ENCODE data around the gene GAS6.

Gene GAS6

DNA sequence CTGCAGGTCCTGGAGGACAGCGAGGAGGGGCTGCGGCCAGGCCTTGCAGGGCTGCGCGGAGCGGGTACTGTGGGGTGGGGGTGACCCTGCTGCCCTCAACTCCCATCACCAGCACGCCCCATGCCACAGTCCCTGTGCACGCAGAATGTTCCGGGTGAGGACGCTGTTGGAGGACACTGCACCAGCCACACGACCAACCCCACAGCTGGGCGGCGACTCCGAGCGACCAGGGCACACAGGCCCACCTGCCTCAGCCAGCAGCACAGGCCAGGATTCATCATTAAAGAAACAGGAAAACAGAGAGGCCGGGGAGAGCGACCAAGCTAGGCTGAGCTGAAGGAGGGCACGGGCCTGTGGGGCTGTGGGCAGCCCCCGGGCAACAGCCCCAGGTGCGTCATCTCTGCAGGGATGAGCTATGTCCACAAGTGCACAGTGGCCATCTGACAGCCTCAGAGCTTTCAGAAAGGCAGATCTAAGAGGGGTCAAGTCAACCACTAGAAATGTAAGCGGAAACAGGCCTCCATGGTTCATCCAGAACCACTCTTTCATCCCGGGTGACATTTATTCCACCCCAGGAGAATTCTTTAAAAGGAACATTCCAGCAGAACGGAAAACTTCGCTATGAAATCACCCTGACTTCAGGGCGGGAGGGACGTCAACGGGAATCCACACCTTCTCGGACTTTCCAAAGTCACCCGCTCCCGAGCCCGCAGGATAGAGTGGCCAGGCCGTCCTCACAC is 1.5 kb downstream of the GAS6 start:
- DNase-seq (ENCODE audit: extremely low spot score): no peak
- TF ChIP-seq SP1 (IDR thresholded peaks at IDR 0.05) (no peak), HDGF (IDR thresholded peaks at IDR 0.05; ENCODE audit: borderline replicate concordance) (no peak), FOXK2 (IDR thresholded peaks at IDR 0.05) (no peak), TARDBP (IDR thresholded peaks at IDR 0.05) (no peak), SUZ12 (IDR thresholded peaks at IDR 0.05) (no peak)
- TF ChIP-seq, protein P1, sequence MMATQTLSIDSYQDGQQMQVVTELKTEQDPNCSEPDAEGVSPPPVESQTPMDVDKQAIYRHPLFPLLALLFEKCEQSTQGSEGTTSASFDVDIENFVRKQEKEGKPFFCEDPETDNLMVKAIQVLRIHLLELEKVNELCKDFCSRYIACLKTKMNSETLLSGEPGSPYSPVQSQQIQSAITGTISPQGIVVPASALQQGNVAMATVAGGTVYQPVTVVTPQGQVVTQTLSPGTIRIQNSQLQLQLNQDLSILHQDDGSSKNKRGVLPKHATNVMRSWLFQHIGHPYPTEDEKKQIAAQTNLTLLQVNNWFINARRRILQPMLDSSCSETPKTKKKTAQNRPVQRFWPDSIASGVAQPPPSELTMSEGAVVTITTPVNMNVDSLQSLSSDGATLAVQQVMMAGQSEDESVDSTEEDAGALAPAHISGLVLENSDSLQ (IDR thresholded peaks at IDR 0.05): no peak
- POLR2A ChIA-PET: no interaction called here
- CTCF ChIA-PET: no interaction called here

DNA sequence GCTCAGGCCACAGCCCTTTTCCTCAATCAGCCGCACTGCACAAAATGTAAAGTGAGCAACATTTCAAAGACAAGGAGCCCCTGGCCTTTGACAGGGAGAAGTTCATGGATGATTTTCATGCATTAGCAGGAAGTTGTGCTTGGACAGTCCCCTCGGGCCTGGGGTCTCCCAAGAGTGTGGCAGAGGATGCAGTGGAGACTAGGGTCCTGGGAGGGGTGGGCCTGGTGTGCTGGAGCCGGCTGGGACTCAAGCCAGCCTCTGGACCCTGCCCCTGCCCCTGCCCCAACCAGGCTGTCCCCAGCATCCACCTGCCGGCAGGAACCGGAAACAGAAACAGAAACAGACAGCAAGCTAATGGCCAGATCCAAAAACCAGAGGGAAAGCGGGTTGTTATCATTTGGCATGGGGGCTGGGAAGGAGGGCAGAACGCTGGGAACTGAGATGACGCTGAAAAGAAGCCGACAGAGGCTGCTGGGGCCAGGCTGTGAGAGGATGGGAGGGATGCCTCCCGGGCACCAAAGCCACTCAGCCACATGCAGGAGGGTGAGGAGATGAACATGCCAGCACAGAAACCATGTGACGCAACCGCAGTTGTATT is 2.3 kb downstream of the GAS6 start:
- POLR2A ChIA-PET: no interaction called here
- CTCF ChIA-PET: no interaction called here
- no peak for TF ChIP-seq SUZ12 (IDR thresholded peaks at IDR 0.05)
- TF ChIP-seq SP1 (IDR thresholded peaks at IDR 0.05): no peak
- TF ChIP-seq ELF4 (IDR thresholded peaks at IDR 0.05): no peak
- no peak for TF ChIP-seq BHLHE40 (IDR thresholded peaks at IDR 0.05; ENCODE audit: borderline replicate concordance)
- no peak for TF ChIP-seq ARNT (IDR thresholded peaks at IDR 0.05)
- no peak for TF ChIP-seq CTBP1 (IDR thresholded peaks at IDR 0.05; ENCODE audit: borderline replicate concordance)
- no peak for TF ChIP-seq HDGF (IDR thresholded peaks at IDR 0.05; ENCODE audit: borderline replicate concordance)
- no peak for TF ChIP-seq FOXM1 (IDR thresholded peaks at IDR 0.05; ENCODE audit: borderline replicate concordance)
- TF ChIP-seq NFRKB (IDR thresholded peaks at IDR 0.05): no peak
- TF ChIP-seq ZNF384 (IDR thresholded peaks at IDR 0.05): no peak
- no peak for TF ChIP-seq FOXA1 (IDR thresholded peaks at IDR 0.05)
- TF ChIP-seq LEF1 (IDR thresholded peaks at IDR 0.05; ENCODE audit: borderline replicate concordance): no peak
- no peak for DNase-seq (ENCODE audit: extremely low spot score)

DNA sequence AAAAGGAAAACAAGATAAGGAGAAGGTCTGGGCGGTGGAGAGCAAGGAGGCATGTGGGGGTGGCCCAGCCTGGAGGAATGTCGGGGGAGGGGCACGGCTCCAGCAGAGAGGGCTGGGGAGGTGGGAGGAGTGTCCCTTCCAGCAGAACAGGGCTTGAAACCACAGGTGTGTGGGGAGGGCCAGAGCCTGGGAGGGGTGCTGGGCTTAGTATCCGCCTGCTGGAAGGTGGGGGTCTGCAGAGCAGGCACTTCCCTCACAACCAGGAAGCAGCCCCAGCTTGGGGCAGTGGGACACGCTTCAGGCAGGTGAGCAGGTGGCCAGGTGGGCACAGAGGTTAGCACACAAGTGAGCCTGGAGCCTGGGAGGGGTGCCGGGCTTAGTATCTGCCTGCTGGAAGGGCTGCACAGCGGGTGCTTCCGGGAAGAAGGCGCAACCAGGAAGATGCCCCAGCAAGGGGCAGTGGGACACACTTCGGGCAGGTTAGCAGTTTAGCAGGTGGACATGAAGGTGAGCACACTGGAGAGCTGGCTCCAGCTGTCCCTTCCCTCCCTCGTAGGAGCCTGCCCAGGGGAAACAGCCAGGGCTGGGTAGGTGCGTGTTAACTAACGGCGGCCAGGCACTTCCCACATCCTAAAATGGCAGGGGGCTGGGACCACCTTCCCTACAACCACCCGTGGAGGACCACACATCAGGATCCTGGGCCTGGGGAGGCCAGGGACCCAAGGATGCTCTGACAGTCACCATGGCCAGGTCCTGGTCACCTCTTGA is 3.0 kb downstream of the GAS6 start:
- TF ChIP-seq BHLHE40 (IDR thresholded peaks at IDR 0.05; ENCODE audit: borderline replicate concordance): no peak
- no peak for TF ChIP-seq FOXA1 (IDR thresholded peaks at IDR 0.05)
- no peak for TF ChIP-seq HDGF (IDR thresholded peaks at IDR 0.05; ENCODE audit: borderline replicate concordance)
- no peak for TF ChIP-seq NFRKB (IDR thresholded peaks at IDR 0.05)
- TF ChIP-seq ARNT (IDR thresholded peaks at IDR 0.05): no peak
- no peak for DNase-seq (ENCODE audit: extremely low spot score)
- POLR2A ChIA-PET: no interaction called here
- CTCF ChIA-PET: no interaction called here

DNA sequence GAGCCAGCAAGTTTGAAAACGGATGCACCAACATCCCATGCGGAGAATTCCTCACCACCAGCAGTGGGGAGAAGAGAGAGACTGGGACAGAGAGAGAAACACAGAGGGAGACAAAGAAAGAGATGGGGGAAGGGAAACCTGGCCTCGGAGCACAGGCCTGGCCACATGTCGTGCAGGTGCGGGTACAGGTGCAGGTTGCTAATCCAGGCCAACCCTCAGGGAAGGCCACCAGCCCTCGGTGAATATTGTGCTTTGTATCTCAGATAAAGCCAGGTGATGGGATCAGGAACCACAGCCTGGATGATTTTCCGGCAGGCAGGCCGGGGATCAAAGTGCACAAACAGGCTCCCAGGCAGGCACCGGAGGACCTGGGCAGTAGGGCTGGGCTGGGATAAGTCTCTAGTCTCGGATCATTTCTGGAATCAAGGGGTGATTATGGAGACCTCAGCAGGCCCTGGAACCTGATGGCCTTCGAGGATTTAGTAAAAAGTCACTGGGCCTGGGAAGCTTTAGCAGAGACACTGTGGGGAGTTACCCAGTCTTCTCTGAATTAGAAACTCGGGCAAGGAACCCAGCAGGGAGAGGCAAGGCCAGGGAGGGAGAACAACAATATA is 3.7 kb downstream of the GAS6 start:
- POLR2A ChIA-PET: no interaction called here
- CTCF ChIA-PET: no interaction called here
- no peak for TF ChIP-seq ZNF384 (IDR thresholded peaks at IDR 0.05)
- no peak for TF ChIP-seq SUZ12 (IDR thresholded peaks at IDR 0.05)
- TF ChIP-seq FOXM1 (IDR thresholded peaks at IDR 0.05; ENCODE audit: borderline replicate concordance): no peak
- no peak for TF ChIP-seq FOXK2 (IDR thresholded peaks at IDR 0.05)
- no peak for TF ChIP-seq ELF4 (IDR thresholded peaks at IDR 0.05)
- DNase-seq (ENCODE audit: extremely low spot score): no peak

DNA sequence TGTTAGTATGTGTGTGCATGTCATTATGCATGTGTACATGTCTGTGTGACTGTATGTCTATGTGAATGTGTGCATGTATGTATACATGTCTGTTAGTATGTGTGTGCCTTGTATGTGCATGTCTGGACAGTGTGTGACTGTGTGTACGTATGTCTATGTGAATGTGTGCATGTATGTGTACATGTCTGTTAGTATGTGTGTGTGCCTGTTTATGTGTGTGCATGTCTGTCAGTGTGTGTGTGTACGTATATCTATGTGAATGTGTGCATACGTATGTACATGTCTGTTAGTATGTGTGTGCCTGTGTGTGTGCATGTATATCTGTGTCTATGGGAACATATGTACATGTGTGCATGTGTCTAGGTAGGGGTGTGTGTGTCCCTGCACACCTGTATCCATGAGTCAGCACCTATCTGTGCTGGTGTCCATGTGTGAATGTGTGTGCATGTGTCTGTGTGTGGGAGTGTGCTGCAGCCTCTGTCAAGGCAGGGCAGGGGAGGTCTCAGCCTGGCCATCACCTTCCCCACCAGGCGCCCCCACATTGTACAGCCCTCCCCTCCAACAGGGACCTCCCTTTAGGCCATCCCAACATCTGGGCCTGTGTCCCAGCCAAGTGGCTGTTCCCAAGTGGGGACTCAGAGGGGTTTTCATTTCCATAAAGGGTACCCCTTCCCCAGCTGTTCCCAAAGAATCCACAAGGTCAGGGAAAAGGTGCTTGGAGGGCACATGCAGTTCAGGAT is 4.4 kb downstream of the GAS6 start:
- ChIA-PET POLR2A (no interaction called here), CTCF (no interaction called here)
- DNase-seq (ENCODE audit: extremely low spot score): no peak
- no peak for TF ChIP-seq CTBP1 (IDR thresholded peaks at IDR 0.05; ENCODE audit: borderline replicate concordance)
- no peak for TF ChIP-seq ELF4 (IDR thresholded peaks at IDR 0.05)
- no peak for TF ChIP-seq ZNF384 (IDR thresholded peaks at IDR 0.05)
- TF ChIP-seq L3MBTL2 (conservative IDR thresholded peaks at IDR 0.05): no peak
- TF ChIP-seq FOXM1 (IDR thresholded peaks at IDR 0.05; ENCODE audit: borderline replicate concordance): no peak
- TF ChIP-seq BHLHE40 (IDR thresholded peaks at IDR 0.05; ENCODE audit: borderline replicate concordance): no peak
- TF ChIP-seq LEF1 (IDR thresholded peaks at IDR 0.05; ENCODE audit: borderline replicate concordance): no peak
- no peak for TF ChIP-seq HDGF (IDR thresholded peaks at IDR 0.05; ENCODE audit: borderline replicate concordance)
- no peak for TF ChIP-seq ARNT (IDR thresholded peaks at IDR 0.05)
- no peak for TF ChIP-seq NFRKB (IDR thresholded peaks at IDR 0.05)

DNA sequence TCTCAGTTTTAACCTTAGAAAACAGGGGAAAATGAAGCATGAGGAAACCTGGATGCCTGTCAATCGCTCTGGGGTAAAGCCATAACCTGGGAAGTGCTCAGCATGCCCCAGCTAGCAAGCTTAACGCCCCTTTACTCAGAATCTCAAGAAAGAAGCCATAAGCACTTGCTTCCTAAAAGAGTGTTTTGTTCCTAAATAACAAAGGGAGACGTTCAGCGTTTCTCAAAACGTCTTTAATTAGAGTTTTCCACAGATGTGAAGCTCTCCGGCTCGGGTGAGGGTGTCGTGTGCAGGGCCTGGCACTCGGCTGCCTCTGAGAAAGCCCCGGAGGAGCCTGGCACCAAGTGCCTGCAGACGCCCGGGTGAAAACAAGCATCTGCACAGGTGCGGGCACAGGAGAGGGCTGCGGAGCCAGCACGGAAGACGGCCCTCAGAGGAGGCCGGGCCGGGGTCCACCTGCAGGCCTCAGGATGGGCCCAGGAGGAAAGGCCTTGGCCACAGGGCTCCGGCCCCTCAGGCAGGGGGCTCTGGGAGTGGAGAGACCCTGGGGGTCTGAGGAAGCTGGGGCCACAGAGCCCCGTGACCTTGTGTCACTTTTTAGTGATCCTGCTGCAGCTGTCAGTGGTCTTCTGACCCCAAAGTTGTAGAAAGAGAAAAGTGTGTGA is 6.2 kb downstream of the GAS6 start:
- no peak for TF ChIP-seq SUZ12 (IDR thresholded peaks at IDR 0.05)
- DNase-seq (ENCODE audit: extremely low spot score): no peak
- CTCF ChIA-PET: no interaction called here
- POLR2A ChIA-PET: no interaction called here

DNA sequence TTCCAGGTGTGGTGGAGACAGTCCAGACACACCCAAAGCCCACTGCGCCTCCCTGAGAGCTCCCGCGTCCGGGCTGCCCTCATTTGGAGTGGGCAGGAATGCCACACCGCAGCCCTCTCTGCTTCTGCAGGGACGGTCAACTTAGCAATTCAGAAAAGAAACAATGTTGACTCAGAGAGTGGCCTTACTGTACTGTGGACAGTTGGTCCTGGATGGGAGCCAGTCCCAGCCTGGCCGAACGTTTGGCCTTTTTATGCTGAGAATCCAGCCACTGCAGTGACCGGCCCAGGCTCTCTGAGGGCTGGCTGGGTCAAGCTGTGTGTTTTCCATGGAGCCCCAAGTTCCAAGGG is 7.2 kb downstream of the GAS6 start:
- ChIA-PET CTCF (interaction anchor here (0.6 kb wide), 1 partner anchor 89 kb away, joined by 4 read pairs; no protein-coding TSS in a partner anchor), POLR2A (no interaction called here)
- no peak for TF ChIP-seq FOXM1 (IDR thresholded peaks at IDR 0.05; ENCODE audit: borderline replicate concordance)
- no peak for TF ChIP-seq NFRKB (IDR thresholded peaks at IDR 0.05)
- TF ChIP-seq L3MBTL2 (conservative IDR thresholded peaks at IDR 0.05): no peak
- TF ChIP-seq SP1 (IDR thresholded peaks at IDR 0.05): no peak
- no peak for TF ChIP-seq ARNT (IDR thresholded peaks at IDR 0.05)
- DNase-seq (ENCODE audit: extremely low spot score): no peak
